ENCODE results near the gene PRSS22. TPM values are rescaled to one million over a fixed set of nuclear protein-coding genes. Genes with fewer than 3 reads are reported as not detected.
"Not testable (repeated sequence)": the region's sequence is repeated elsewhere in the genome, so short reads cannot be mapped to it uniquely, and the experiment has no call there.

The PRSS22 gene, protein sequence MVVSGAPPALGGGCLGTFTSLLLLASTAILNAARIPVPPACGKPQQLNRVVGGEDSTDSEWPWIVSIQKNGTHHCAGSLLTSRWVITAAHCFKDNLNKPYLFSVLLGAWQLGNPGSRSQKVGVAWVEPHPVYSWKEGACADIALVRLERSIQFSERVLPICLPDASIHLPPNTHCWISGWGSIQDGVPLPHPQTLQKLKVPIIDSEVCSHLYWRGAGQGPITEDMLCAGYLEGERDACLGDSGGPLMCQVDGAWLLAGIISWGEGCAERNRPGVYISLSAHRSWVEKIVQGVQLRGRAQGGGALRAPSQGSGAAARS
- 15.3 TPM for total RNA-seq
- long read RNA-seq, partial matches to known transcripts, result 0 of 5 reads
- long read RNA-seq, other reads (novel, unspliced or antisense), result 5 of 5 reads

DNA sequence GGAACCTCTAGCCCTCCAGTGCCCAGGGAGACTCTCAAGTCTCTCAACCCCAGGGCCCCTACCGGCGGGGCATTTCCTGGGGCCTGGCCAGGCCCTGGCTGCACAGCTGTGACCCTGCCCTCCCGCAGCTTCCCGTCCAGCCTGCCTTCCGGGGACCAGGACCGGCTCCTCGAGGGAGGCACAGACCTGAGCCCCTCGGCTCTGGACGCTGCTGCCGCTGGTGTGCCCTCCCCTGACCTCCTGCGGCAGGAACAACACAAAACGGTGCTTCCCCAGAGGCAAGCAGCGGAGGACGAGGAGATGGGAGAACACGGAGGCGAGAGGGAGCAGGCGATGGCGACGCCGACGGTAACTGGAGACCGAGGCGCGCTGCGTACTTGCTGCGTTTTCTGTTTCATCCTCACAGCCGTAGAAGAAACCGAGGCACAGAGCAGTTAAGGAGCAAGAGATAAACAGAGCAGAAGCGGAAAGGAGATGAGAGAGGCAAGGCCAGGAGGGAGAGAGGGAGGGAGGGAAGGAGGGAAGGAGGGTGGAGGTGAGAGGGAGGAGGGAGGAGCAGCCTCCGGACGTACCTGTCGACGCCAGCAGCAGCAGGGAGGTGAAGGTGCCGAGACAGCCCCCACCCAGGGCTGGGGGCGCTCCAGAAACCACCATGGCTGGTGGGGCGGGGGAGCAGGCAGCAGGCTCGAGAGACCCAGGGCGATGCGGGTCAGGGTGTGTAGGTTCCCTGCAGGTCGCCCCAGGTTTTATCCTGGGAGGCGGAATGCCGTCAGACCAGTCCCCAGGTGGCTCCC is at the start of gene PRSS22:
Gene PRSS22, minus strand, starts transcription at position 720 of the 794 bp plus-strand sequence. Its CDS starts 66 bp downstream, at position 654.
- peak within 1 kb of the TSS; percentile 80 for H3K27ac ChIP-seq
- intact Hi-C loops (cut with DNase I), result no loop called here
- peak within 1 kb of the TSS; percentile 43 for H3K4me3 ChIP-seq
- H3K36me3 ChIP-seq, result no peaks in the 10 kb centered on the region
- H3K9me3 ChIP-seq, result peaks cover 16% of the 10 kb centered on the region
- peak; percentile 81 for DNase-seq
- H3K27me3 ChIP-seq (ENCODE audit: low read depth), result peaks cover 21% of the 10 kb centered on the region
- TF ChIP-seq, protein P1, sequence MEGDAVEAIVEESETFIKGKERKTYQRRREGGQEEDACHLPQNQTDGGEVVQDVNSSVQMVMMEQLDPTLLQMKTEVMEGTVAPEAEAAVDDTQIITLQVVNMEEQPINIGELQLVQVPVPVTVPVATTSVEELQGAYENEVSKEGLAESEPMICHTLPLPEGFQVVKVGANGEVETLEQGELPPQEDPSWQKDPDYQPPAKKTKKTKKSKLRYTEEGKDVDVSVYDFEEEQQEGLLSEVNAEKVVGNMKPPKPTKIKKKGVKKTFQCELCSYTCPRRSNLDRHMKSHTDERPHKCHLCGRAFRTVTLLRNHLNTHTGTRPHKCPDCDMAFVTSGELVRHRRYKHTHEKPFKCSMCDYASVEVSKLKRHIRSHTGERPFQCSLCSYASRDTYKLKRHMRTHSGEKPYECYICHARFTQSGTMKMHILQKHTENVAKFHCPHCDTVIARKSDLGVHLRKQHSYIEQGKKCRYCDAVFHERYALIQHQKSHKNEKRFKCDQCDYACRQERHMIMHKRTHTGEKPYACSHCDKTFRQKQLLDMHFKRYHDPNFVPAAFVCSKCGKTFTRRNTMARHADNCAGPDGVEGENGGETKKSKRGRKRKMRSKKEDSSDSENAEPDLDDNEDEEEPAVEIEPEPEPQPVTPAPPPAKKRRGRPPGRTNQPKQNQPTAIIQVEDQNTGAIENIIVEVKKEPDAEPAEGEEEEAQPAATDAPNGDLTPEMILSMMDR (IDR thresholded peaks at IDR 0.05), result no peak
- H3K4me1 ChIP-seq, result no peaks in the 10 kb centered on the region
- peak; percentile 87 to 89 for ATAC-seq

DNA sequence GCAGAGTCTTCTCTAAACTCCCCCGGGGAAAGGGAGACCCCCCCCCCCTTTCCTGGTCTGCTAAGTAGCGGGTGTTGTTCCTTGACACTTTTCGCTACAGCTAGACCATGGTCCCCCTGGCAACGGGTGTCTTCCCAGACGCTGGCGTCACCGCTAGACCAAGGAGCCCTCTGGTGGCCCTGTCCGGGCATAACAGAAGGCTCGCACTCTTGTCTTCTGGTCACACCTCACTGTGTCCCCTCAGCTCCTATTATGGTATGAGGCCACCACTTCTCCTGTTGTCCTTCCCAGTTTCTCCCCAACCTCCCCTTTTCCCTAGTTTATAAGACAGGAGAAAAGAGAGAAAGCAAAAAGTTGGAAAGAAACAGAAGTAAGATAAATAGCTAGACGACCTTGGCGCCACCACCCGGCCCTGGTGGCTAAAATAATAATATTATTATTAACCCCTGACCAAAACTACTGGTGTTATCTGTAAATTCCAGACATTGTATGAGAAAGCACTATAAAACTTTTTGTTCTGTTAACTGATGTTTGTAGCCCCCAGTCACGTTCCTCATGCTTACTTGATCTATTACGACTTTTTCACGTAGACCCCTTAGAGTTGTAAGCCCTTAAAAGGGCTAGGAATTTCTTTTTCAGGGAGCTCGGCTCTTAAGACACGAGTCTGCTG is 49.2 kb upstream of the PRSS22 start:
- H3K27ac ChIP-seq; H3K36me3 ChIP-seq; intact Hi-C loops (cut with DNase I); H3K9me3 ChIP-seq; H3K27me3 ChIP-seq (ENCODE audit: low read depth); DNase-seq; H3K4me3 ChIP-seq; ATAC-seq: not testable (repeated sequence)
- H3K4me1 ChIP-seq, result peaks cover 26% of the 10 kb centered on the region
- TF ChIP-seq, protein P1 (IDR thresholded peaks at IDR 0.05), result peak; percentile 45

DNA sequence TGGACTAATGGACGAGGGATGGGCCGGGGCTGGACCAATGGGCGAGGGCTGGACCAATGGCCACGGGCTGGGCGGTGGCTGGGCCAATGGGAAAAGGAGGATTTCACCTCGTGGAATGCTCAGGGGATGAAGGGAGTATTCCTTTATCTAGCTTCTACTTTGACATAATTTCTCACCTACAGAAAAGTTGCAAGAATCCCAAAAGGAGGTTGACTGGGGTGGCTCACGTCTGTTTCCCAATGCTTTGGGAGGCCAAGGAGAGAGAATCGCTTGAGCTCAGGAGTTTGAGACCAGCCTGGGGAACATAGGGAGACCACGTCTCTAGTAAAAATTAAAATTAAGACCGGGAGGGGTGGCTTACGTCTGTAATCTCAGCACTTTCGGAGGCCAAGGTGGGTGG is 48.0 kb upstream of the PRSS22 start:
- Histone ChIP-seq H3K27ac (peak overlapping the region; percentile 71), H3K4me3 (peak overlapping the region; percentile 7)
- ATAC-seq, result no peak

DNA sequence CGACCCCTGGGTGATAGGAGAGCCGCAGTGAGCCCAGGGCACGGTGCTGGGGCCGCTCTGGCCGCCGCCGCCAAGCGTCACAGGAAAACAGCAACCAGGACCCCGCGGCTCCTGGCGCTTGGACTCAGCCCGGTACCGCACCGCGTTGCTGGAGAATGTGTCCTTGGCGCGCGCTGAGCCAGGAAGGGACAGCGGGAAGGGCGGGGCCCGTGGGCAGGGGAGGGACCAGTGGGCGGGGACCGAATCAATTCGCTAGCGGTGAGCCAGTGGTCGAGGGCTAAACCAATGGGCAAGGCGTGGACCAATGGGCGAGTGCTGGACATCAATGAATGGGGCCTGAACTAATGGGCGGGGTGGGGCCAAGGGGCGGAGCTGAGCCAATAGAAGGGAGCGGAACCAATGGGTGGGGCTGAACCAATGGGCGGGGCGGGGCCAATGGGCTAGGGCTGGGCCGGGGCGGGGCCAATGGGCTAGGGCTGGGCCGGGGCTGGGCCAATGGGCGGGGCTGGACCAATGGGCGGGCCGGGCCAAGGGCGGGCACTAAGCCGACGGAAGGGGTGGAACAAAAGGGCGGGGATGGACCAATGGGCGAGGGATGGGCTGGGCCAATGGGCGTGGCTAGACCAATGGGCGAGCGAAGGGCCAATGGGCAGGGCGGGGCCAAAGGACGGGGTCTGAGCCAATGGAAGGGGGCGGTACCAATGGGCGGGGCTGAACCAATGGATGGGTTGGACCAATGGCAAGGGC is 47.4 kb upstream of the PRSS22 start:
- ATAC-seq, result peak; percentile 94 to 95
- DNase-seq, result peak; percentile 99
- Histone ChIP-seq H3K4me3 (peak overlapping the region; percentile 85), H3K9me3 (no peaks in the 10 kb centered on the region), H3K27me3 (ENCODE audit: low read depth) (no peaks in the 10 kb centered on the region), H3K36me3 (no peaks in the 10 kb centered on the region), H3K4me1 (peaks cover 20% of the 10 kb centered on the region), H3K27ac (peak overlapping the region; percentile 90)
- TF ChIP-seq, protein P1 (IDR thresholded peaks at IDR 0.05), result no peak
- intact Hi-C loops (cut with DNase I), result no loop called here

More for the DNA sequence above, 48.0 kb upstream of the PRSS22 start:
- no peaks in the 10 kb centered on the region for H3K27me3 ChIP-seq (ENCODE audit: low read depth)
- H3K4me1 ChIP-seq, result peaks cover 22% of the 10 kb centered on the region
- no peak for DNase-seq
- TF ChIP-seq, protein P1 (IDR thresholded peaks at IDR 0.05), result no peak
- H3K9me3 ChIP-seq, result no peaks in the 10 kb centered on the region
- no peaks in the 10 kb centered on the region for H3K36me3 ChIP-seq
- intact Hi-C loops (cut with DNase I), result no loop called here

DNA sequence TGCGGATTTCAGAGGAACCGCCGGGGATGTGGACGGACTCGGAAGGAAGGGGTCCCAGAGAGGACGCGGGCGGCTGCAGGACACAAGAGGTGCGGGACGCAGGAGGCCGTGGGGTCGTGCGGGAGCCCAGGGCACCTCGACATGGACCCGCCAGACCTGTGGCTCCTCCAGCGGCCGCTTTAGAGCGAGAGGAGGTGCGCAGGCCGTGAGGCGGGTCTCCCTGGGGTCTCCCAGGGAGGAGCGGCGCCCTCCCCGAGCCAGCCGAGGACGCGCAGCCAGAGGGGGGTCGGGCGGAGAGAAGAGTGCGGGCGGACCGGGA is 46.9 kb upstream of the PRSS22 start:
- no peaks in the 10 kb centered on the region for H3K9me3 ChIP-seq
- peaks cover under 1% of the 10 kb centered on the region for H3K36me3 ChIP-seq
- intact Hi-C loops (cut with DNase I), result no loop called here
- H3K4me3 ChIP-seq, result peak overlapping the region; percentile 85
- ATAC-seq (no peak), DNase-seq (peak; percentile 62)
- TF ChIP-seq, protein P1 (IDR thresholded peaks at IDR 0.05), result no peak
- H3K27ac ChIP-seq, result peak overlapping the region; percentile 90
- H3K4me1 ChIP-seq, result peaks cover 20% of the 10 kb centered on the region
- no peaks in the 10 kb centered on the region for H3K27me3 ChIP-seq (ENCODE audit: low read depth)

All from lower lobe of right lung (tissue), 2 donors.